Ramos (cell line): ENCODE data around the gene DNAJB1.
"Not testable (repeated sequence)": the region's sequence is repeated elsewhere in the genome, so short reads cannot be mapped to it uniquely, and the experiment has no call there.

ENCODE experiments used
- in situ Hi-C: fragments of 300-500 bp; cut with MboI; formaldehyde crosslinking; loops from one replicate; pipeline ENCODE4 v1.14.3; 2022; ENCODE audit warnings: low sequenced_read_pairs; ENCODE audit not compliant: unreplicated experiment

Gene DNAJB1

DNA sequence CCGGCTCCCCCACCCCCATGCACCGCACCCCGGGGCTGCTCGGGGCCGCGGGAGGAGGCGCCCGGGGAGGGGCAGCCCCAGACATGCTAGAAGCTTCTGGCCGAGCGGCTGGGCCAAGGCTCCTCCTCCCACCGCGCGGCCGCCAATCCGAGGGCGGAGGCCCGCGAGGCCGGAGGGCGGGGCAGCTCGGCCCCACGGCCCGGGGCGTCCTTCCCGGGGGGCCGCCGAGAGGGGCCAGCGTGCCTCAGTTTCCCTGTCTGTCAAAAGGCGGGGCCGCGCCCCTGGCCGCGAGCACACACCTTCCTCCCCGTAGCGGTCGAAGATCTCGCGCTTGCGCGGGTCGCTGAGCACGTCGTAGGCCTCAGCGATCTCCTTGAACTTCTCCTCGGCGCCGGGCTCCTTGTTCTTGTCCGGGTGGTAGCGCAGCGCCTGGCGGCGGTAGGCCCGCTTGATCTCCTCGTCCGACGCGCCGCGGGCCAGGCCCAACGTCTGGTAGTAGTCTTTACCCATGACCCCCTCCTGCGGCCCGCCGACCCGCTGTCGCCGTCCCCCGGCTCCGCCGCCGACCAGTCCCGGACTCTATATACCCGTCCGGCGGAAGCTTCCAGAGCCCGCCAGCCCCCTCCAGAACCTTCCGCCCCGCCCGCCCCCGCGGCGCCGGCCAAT lies at the start of gene DNAJB1:
Gene DNAJB1 (minus strand): TSS at position 558 of the 666 bp plus-strand sequence. CDS start 48 bp downstream, at position 510.
- in situ Hi-C loops, result no loop called here

GRCh38 chr19:14567079-14567478 lies 48.9 kb upstream of the DNAJB1 start:
- in situ Hi-C loops, result no loop called here

DNA sequence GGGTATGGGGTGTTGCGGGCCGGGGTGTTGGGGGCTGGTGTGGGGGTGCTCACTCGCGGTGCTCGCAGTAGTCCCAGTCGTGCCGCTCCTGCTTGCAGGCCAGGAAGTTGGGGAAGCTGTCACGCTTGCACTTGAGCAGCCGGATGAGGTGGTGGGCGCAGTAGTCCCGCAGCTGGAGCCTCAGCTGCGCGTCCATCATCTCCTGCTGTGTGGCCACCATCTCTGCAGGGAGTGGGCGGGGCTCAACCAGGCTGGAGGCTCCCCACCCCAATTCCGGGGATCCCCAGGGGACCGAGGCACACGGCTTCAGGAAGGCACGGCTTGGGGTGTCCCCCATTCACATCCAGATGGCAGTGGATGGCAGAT lies 48.5 kb upstream of the DNAJB1 start:
- in situ Hi-C loops, result no loop called here

GRCh38 chr19:14565765-14566711 lies 47.8 kb upstream of the DNAJB1 start:
- in situ Hi-C loops, result no loop called here

- in situ Hi-C loops, result no loop called here
These were observed 47.1 kb upstream of the DNAJB1 start for GRCh38 chr19:14565298-14565679.

DNA sequence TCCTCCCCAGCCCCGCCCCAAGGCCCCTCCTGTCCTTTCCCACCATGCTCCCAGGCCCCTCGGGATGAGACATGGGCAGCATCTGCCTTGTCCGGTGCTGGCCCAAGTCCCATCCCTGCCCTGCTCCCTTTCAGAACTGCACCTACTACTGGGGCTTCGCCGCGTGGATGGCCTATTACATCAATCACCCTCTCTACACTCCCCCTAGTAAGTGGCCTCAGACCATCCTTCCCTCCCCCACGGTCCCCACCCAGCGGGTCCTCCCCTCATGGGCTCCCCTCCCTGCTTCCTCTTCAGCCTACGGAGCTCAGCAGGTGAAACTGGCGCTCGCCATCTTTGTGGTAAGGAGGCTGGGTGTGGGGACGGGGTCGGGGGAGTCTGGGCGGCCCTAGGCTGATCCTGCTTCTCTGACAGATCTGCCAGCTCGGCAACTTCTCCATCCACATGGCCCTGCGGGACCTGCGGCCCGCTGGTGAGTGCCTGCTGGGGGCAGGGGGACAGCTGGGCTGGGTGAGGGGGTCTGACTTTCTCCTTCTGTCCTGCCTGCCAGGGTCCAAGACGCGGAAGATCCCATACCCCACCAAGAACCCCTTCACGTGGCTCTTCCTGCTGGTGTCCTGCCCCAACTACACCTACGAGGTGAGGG lies 46.6 kb upstream of the DNAJB1 start:
- in situ Hi-C loops, result not testable (repeated sequence)

DNA sequence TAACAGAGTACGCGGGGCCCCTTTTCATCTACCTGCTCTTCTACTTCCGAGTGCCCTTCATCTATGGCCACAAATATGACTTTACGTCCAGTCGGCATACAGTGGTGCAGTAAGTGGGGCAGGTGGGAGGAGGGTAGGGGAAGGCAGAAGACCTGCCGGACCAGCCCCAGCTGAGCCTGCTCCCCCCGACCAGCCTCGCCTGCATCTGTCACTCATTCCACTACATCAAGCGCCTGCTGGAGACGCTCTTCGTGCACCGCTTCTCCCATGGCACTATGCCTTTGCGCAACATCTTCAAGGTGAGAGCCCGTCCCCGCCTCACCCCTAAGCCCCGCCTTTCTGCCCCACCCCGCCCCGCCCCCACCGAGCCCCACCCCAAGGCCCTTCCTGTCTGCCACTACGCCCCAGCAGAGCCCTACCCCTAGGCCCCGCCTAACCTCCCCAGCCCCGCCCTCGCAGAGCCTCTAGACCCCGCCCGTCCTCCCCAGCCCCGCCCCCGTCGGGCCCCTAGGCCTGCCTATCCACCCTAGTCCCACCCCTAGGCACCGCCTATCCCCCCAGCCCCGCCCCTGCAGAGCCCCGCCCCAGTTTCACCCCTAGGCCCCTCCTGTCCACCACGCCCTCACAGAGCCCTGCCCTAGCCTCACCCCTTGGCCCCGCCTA lies 45.9 kb upstream of the DNAJB1 start:
- in situ Hi-C loops, result no loop called here

DNA sequence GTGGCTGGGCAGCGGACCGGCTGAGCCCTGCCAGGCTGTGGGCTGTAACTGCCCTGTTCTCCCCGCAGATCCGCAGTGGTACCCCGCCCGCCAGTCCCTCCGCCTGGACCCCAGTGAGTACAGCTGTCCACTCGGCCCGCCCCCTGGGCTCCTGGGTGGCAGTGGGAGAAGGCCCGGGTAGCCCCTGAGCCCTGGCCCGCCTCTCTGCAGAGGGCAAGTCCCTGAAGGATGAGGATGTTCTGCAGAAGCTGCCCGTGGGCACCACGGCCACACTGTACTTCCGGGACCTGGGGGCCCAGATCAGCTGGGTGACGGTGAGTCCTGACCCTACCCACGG lies 45.4 kb upstream of the DNAJB1 start:
- in situ Hi-C loops, result no loop called here

- in situ Hi-C loops, result no loop called here
These were observed 44.7 kb upstream of the DNAJB1 start for GRCh38 chr19:14562660-14563589.

GRCh38 chr19:14561847-14562351 lies 43.7 kb upstream of the DNAJB1 start:
- in situ Hi-C loops, result no loop called here

DNA sequence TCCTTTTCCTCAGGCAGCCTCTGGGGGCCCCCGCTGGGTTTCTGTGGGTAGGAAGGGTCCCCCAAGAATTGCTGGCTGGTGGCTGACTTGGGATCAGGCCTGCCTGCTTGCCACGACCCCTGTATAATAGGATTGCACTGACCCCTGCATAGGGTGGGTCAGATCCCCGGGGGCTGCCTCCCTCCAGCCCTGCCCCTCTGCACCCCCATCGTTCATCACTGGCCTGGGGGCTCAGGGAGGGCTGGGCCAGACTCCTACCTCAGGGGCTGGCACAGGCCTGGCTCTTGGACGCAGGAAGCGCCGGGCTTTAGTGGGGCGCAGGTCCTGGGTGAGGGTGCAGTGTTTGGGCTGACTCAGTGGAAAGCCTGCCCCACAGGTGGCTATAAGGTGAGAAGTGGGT lies 43.1 kb upstream of the DNAJB1 start:
- in situ Hi-C loops, result no loop called here

DNA sequence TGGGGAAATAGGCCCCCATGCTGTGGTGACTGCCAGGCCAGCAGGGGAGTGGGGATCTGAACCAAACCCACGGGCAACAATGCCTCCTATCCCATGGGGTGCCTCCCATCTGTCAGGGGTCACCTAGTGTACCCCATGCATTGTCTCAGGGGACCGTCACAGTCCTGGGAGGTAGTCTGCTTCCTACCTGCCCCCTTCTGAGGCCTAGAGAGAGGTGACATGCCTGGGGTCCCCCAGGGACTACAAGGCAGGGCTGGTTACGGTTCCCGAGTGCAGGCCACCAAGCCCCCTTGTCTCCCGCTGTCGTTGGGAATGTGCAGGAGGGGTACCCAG lies 42.5 kb upstream of the DNAJB1 start:
- in situ Hi-C loops, result no loop called here

GRCh38 chr19:14559916-14560775 lies 41.9 kb upstream of the DNAJB1 start:
- in situ Hi-C loops, result no loop called here

GRCh38 chr19:14558370-14559066 lies 40.3 kb upstream of the DNAJB1 start:
- in situ Hi-C loops, result no loop called here

DNA sequence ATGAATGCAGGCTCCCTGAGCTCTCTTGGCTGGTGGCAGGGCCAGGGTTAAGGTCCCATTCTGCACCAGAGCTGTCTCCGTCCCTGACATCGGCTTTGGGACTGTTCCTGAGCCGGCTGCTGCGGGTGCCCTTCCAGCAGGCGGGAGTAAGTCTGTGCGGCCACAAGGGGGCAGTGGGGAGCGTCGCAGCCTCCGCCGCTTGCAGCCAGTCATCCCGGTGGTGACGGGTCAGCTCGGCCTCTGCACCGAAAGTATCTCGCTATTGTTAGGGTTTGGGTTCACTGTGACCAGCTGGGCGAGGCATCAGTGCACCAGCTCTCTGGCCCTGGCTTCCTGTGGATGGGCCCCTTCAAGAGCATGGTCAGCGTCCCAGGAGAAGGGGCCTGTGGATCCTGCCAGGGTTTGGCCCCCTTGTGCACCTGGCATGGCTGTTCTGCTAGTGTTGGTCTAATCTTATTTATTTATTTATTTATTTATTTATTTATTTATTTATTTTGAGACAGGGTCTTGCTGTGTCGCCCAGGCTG lies 38.5 kb upstream of the DNAJB1 start:
- in situ Hi-C loops, result no loop called here

DNA sequence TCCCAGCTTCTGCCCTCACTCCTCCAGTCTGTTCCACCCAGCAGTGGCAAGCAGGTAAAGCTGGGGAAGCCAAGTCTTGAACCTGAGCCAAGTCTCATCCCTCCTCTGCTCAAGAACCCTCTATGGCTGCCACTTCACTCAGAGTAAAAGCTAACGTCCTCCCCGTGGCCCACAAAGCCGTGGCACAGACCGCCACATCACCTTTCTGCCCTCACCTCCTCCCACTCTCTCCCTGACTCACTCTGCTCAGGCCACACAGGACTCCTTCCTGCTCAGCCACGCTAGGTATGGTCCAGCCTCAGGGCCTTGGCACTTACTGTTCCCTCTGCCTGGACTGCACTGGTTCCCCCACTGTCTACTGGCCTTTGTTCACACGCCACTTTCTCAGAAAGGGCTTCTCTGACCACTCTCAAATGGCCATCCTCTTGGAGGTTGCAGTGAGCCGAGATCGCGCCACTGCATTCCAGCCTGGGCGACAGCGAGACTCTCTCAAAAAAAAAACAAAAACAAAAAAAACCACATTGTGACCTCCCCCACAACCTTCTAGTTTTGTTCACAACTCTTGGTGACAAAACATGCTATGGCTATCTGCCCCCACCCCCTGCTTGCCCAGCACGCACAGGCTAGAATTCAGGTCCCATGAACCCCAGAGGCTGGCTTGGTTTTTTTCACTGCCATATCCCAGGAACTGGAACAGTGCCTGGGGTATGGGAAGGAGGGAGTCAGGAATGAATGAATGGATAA lies 37.9 kb upstream of the DNAJB1 start:
- in situ Hi-C loops, result no loop called here

DNA sequence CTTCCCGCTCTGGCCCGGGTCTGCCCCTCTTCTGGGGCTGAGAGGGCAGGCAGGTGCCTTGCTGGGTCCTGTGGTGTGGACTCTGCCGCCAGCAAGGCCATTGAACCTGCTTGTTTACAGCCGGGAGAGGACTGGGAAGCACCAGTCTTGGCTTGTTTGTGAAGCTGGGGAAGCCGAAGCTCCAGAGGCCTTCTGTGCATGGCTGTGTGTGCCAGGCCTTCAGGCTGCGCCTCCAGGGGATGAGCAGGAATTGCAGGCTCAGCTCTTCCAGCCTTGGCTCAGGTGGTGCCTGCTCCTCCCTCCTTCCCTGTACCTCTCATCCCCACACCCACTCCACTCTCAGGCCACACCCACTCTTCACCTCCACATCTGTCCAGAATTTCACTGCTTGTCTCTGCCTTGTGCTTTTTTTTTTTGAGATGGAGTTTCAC lies 36.2 kb upstream of the DNAJB1 start:
- in situ Hi-C loops, result no loop called here
